K562 (cell line): ENCODE data around the gene DBP. TPM values are rescaled to one million over a fixed set of nuclear protein-coding genes. Genes with fewer than 3 reads are reported as not detected.

Experiments
- BCL6 ChIP-seq: fragments of 250-450 bp; sonication (Bioruptor Pico); IDR thresholded peaks from 2 replicates; pipeline ENCODE4 v1.4.0; 2020
- HDAC2 ChIP-seq: fragments of 450-650 bp; IDR thresholded peaks from 2 replicates; pipeline ENCODE4 v1.6.1; 2016; ENCODE audit warnings: mild to moderate bottlenecking
- JUND ChIP-seq, 2 experiments: IDR thresholded peaks; 2 replicates in 1 of 2; 3 replicates in 1 of 2; pipeline ENCODE4 v1.6.1; 2011; ENCODE audit warnings: borderline replicate concordance in 2 of 2, low read depth in 2 of 2, low read length in 2 of 2, improper control_type of control experiment in 1 of 2, missing biosample characterization in 1 of 2, missing genetic modification characterization in 1 of 2, missing genetic modification reagents in 1 of 2
- KDM4B ChIP-seq, 2 experiments: fragments of 450-650 bp in 1 of 2; sonication (generic) in 1 of 2; IDR thresholded peaks; 2 replicates each; pipeline ENCODE4 v1.6.1; 2016 to 2017; ENCODE audit warnings: borderline replicate concordance in 2 of 2, antibody characterized with exemption in 1 of 2, low read depth in 1 of 2, mild to moderate bottlenecking in 1 of 2
- MYBL2 ChIP-seq, 2 experiments: fragments of 450-650 bp in 1 of 2; sonication (generic) in 1 of 2; formaldehyde crosslinking in 1 of 2; IDR thresholded peaks; 2 replicates each; pipeline versions ENCODE4 v1.6.1 to v1.8.1; 2017 to 2022; ENCODE audit warnings: borderline replicate concordance in 1 of 2, inconsistent platforms in 1 of 2, low read depth in 1 of 2, mild to moderate bottlenecking in 1 of 2, missing genetic modification reagents in 1 of 2, moderate library complexity in 1 of 2
- RB1 ChIP-seq: fragments of 450-650 bp; IDR thresholded peaks from 2 replicates; pipeline ENCODE4 v1.6.1; 2017; ENCODE audit warnings: low read depth, mild to moderate bottlenecking
- RBBP5 ChIP-seq: fragments of 200-600 bp; sonication (generic); IDR thresholded peaks from 2 replicates; pipeline ENCODE4 v1.6.1; 2012; ENCODE audit warnings: borderline replicate concordance, mild to moderate bottlenecking, low read length, control low read depth, inconsistent platforms; ENCODE audit not compliant: insufficient read depth, poor library complexity, severe bottlenecking
- SMARCC2 ChIP-seq: fragments of 450-650 bp; IDR thresholded peaks from 2 replicates; pipeline ENCODE4 v1.6.1; 2017; ENCODE audit warnings: antibody characterized with exemption, moderate library complexity, mild to moderate bottlenecking, low read depth
- SRSF7 ChIP-seq: fragments of 200-400 bp; formaldehyde crosslinking; optimal IDR thresholded peaks from 2 replicates; pipeline ENCODE3; 2017; ENCODE audit warnings: mild to moderate bottlenecking, low read depth, low read length
- TSC22D4 ChIP-seq: fragments of 450-650 bp; IDR thresholded peaks from 2 replicates; pipeline ENCODE4 v1.6.1; 2016; ENCODE audit warnings: missing genetic modification characterization, missing biosample characterization, control low read depth
- U2AF2 ChIP-seq: fragments of 200-400 bp; formaldehyde crosslinking; optimal IDR thresholded peaks from 2 replicates; pipeline ENCODE3; 2017; ENCODE audit warnings: low read depth, mild to moderate bottlenecking, low read length
- ZNF217 ChIP-seq: sonication (generic); formaldehyde crosslinking; IDR thresholded peaks from 2 replicates; pipeline ENCODE4 v1.8.0; 2022; ENCODE audit warnings: mild to moderate bottlenecking, missing genetic modification reagents
- ZNF584 ChIP-seq: fragments of 200-800 bp; sonication (Bioruptor generic); IDR thresholded peaks from 2 replicates; pipeline ENCODE4 v1.6.1; 2016; ENCODE audit warnings: low read depth, mild to moderate bottlenecking, missing genetic modification characterization, missing compliant biosample characterization
- ZSCAN32 ChIP-seq: fragments of 450-650 bp; formaldehyde crosslinking; IDR thresholded peaks from 2 replicates; pipeline ENCODE4 v1.4.0; 2020; ENCODE audit warnings: mild to moderate bottlenecking, moderate library complexity
- polyA plus RNA-seq, 8 experiments: library from polyadenylated mRNA; depleted of rRNA in 4 of 8; stranded (reverse) in 5 of 8; unstranded in 3 of 8; fragments of >200 nt; fragmentation: Nextera tagmentation in 2 of 8; fragmentation: Illumina TruSeq in 1 of 8; extraction: Ambion mirVana in 2 of 8; extraction: Trizol in 1 of 8; gene quantifications; 2 replicates each; pipeline versions ENCODE4 v1.2.1 to v1.2.3, GENCODE V29; 2011 to 2014; ENCODE audit warnings: inconsistent platforms in 1 of 8, missing spikeins in 1 of 8
- total RNA-seq, 7 experiments: library from RNA; depleted of rRNA in 6 of 7; stranded (reverse); fragments of >200 nt in 6 of 7; fragmentation: Illumina TruSeq in 2 of 7; extraction: Trizol in 2 of 7; gene quantifications; 2 replicates each; pipeline versions ENCODE4 v1.2.1 to v1.2.3, GENCODE V29; 2011 to 2021; ENCODE audit warnings: low replicate concordance in 1 of 7
- TF ChIP-seq, protein P1 (sequence below): fragments of 250-450 bp; sonication (Bioruptor Pico); IDR thresholded peaks from 2 replicates; pipeline ENCODE4 v1.8.0; 2021; ENCODE audit warnings: borderline replicate concordance, mild to moderate bottlenecking, moderate library complexity; ENCODE audit not compliant: poor library complexity, severe bottlenecking
- TF ChIP-seq, protein P2 (sequence below): fragments of 250-450 bp; sonication (Bioruptor Pico); IDR thresholded peaks from 2 replicates; pipeline ENCODE4 v1.4.0; 2020; ENCODE audit warnings: mild to moderate bottlenecking, moderate library complexity, borderline replicate concordance
- TF ChIP-seq, protein P3 (sequence below), 2 experiments: IDR thresholded peaks; 2 replicates each; pipeline ENCODE4 v1.6.1; 2011; ENCODE audit warnings: borderline replicate concordance in 1 of 2, control low read depth in 1 of 2, low read depth in 1 of 2, low read length in 1 of 2, mild to moderate bottlenecking in 1 of 2, mixed read lengths in 1 of 2, moderate library complexity in 1 of 2; ENCODE audit not compliant: insufficient read depth in 1 of 2, insufficient read length in 1 of 2, poor library complexity in 1 of 2, severe bottlenecking in 1 of 2; ENCODE audit errors: extremely low read depth in 1 of 2
- TF ChIP-seq, protein P4 (sequence below): sonication (generic); formaldehyde crosslinking; IDR thresholded peaks from 2 replicates; pipeline ENCODE4 v1.8.0; 2022; ENCODE audit warnings: mild to moderate bottlenecking, missing genetic modification reagents
- TF ChIP-seq, protein P5 (sequence below): fragments of 250-450 bp; sonication (Bioruptor Pico); IDR thresholded peaks from 2 replicates; pipeline ENCODE4 v1.5.1; 2021; ENCODE audit warnings: mild to moderate bottlenecking

The DBP gene
- total and polyA plus RNA-seq, 9 of the 15 experiments (the other 6 are each of a cell fraction or from before 2014, with no cell fraction given): 0.25 to 5.5 (median 1.8) TPM

DNA sequence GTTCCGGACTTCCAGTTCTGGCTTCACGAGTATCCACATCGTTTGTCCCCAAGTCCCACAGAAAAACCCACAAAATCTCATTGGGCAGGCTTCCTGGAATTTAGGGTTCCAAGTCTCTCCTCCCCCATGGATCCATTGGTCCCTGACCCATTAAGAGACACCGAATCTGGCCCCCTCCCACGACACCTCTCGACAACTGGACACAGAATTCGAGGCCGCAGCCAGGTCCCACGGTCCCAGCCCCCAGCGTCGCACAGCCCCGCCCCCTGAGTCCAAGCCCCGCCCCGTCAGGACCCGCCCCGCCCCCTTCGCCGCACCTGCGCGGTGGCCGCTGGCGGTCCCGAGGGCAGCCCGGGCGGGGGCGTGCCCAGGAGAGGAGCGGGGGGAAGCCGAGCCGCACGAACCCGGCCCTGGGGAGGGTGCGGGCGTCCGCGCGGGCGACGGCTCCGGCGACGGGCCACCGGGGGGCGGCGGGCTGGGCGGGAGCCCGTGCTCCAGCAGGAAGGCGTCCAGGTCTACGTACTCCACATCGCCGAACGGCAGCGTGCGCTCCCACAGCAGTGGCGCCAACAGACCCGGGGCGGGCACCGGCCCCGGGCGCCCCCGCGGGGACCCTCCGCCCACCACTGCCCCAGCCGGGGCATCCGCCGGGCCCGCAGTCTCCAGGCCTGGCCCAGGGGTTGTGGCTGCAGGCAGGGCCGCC is 1.8 kb downstream of the DBP start (continued):
- TF ChIP-seq, protein P1, sequence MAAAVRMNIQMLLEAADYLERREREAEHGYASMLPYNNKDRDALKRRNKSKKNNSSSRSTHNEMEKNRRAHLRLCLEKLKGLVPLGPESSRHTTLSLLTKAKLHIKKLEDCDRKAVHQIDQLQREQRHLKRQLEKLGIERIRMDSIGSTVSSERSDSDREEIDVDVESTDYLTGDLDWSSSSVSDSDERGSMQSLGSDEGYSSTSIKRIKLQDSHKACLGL: no peak
- TF ChIP-seq RBBP5 (no peak), JUND (IDR thresholded peaks at IDR 0.05; ENCODE audit: borderline replicate concordance, low read depth, low read length) (no peak), JUND (tag; IDR thresholded peaks at IDR 0.05; ENCODE audit: borderline replicate concordance, low read depth, low read length) (no peak), SMARCC2 (no peak), ZNF217 (CRISPR knock-in tag) (no peak), HDAC2 (no peak), ZNF584 (no peak), MYBL2 (IDR thresholded peaks at IDR 0.05; ENCODE audit: low read depth) (no peak), MYBL2 (CRISPR knock-in tag; IDR thresholded peaks at IDR 0.05; ENCODE audit: borderline replicate concordance) (no peak), KDM4B (IDR thresholded peaks at IDR 0.05; ENCODE audit: borderline replicate concordance in 2 of 2, low read depth in 1 of 2) (no peak), U2AF2 (no peak), BCL6 (no peak), ZSCAN32 (CRISPR knock-in tag) (no peak), TSC22D4 (tag) (no peak), SRSF7 (no peak), RB1 (peak; percentile 74)
- TF ChIP-seq, protein P2, sequence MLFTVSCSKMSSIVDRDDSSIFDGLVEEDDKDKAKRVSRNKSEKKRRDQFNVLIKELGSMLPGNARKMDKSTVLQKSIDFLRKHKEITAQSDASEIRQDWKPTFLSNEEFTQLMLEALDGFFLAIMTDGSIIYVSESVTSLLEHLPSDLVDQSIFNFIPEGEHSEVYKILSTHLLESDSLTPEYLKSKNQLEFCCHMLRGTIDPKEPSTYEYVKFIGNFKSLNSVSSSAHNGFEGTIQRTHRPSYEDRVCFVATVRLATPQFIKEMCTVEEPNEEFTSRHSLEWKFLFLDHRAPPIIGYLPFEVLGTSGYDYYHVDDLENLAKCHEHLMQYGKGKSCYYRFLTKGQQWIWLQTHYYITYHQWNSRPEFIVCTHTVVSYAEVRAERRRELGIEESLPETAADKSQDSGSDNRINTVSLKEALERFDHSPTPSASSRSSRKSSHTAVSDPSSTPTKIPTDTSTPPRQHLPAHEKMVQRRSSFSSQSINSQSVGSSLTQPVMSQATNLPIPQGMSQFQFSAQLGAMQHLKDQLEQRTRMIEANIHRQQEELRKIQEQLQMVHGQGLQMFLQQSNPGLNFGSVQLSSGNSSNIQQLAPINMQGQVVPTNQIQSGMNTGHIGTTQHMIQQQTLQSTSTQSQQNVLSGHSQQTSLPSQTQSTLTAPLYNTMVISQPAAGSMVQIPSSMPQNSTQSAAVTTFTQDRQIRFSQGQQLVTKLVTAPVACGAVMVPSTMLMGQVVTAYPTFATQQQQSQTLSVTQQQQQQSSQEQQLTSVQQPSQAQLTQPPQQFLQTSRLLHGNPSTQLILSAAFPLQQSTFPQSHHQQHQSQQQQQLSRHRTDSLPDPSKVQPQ: no peak
- TF ChIP-seq, protein P3, sequence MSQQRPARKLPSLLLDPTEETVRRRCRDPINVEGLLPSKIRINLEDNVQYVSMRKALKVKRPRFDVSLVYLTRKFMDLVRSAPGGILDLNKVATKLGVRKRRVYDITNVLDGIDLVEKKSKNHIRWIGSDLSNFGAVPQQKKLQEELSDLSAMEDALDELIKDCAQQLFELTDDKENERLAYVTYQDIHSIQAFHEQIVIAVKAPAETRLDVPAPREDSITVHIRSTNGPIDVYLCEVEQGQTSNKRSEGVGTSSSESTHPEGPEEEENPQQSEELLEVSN (IDR thresholded peaks at IDR 0.05; ENCODE audit: borderline replicate concordance in 1 of 2, extremely low read depth in 1 of 2, insufficient read depth in 1 of 2, insufficient read length in 1 of 2, low read depth in 1 of 2, low read length in 1 of 2, poor library complexity in 1 of 2, severe bottlenecking in 1 of 2): peak; percentile 20 to 86
- TF ChIP-seq, protein P4, sequence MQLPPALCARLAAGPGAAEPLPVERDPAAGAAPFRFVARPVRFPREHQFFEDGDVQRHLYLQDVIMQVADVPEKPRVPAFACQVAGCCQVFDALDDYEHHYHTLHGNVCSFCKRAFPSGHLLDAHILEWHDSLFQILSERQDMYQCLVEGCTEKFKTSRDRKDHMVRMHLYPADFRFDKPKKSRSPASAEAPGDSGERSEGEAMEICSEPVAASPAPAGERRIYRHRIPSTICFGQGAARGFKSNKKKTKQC (CRISPR knock-in tag): no peak; the same call in 1 of the 2 replicates
- TF ChIP-seq, protein P5, sequence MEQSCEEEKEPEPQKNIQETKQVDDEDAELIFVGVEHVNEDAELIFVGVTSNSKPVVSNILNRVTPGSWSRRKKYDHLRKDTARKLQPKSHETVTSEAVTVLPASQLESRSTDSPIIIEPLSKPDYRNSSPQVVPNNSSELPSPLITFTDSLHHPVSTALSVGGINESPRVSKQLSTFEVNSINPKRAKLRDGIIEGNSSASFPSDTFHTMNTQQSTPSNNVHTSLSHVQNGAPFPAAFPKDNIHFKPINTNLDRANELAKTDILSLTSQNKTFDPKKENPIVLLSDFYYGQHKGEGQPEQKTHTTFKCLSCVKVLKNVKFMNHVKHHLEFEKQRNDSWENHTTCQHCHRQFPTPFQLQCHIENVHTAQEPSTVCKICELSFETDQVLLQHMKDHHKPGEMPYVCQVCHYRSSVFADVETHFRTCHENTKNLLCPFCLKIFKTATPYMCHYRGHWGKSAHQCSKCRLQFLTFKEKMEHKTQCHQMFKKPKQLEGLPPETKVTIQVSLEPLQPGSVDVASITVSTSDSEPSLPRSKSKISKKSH: no peak
